Left lung (tissue), 10 donors: ENCODE results near the gene DAB2IP. TPM values are rescaled to one million over a fixed set of nuclear protein-coding genes. Genes with fewer than 3 reads are reported as not detected.
A peak's percentile ranks its signal among the peaks of the same experiment; 100 is the strongest.

ENCODE experiments used
- ATAC-seq: fragments of 200-7000 bp; cut with Tn5 transposase; one replicate; pipeline ENCODE4 v1.9.1; 2020; ENCODE audit warnings: moderate library complexity
- DNase-seq, 4 donors: peaks; one replicate each; pipeline ENCODE4 v3.0.0-alpha.2; 2013 to 2020
- H3K27ac ChIP-seq, 2 donors: fragments of 200-600 bp; sonication (generic) in 1 of 2; one replicate each; pipeline versions ENCODE4 v1.5.0 to v1.8.0; 2020 to 2021
- H3K27me3 ChIP-seq, 2 donors: fragments of 200-600 bp; sonication (generic) in 1 of 2; one replicate each; pipeline versions ENCODE4 v1.5.0 to v1.8.0; 2020 to 2021
- H3K36me3 ChIP-seq, 2 donors: fragments of 200-600 bp; sonication (generic) in 1 of 2; one replicate each; pipeline versions ENCODE4 v1.5.0 to v1.8.0; 2020 to 2021
- H3K4me1 ChIP-seq, 2 donors: fragments of 200-600 bp; one replicate each; pipeline ENCODE4 v1.8.0; 2021
- H3K4me3 ChIP-seq, 2 donors: fragments of 200-600 bp; sonication (generic) in 1 of 2; one replicate each; pipeline versions ENCODE4 v1.5.0 to v1.8.0; 2020 to 2021; ENCODE audit warnings: mild to moderate bottlenecking in 1 of 2
- H3K9me3 ChIP-seq, 2 donors: fragments of 200-600 bp; sonication (generic) in 1 of 2; one replicate each; pipeline versions ENCODE4 v1.5.0 to v1.8.0; 2020 to 2021
- intact Hi-C, 2 donors: fragments of 100-400 bp; cut with DNase I; formaldehyde crosslinking; loops; one replicate each; pipeline versions ENCODE4 v1.11.2 to v1.14.2; 2022
- polyA plus RNA-seq, 6 donors: library from polyadenylated mRNA; unstranded; fragments of 120-200 nt; gene quantifications; one replicate each; pipeline ENCODE4 v1.2.1, GENCODE V29; 2013; ENCODE audit not compliant: insufficient read length in 6 of 6
- total RNA-seq, 2 donors: library from RNA; stranded (reverse); fragmentation: NEBNext Ultra II Directional; extraction: Animal tissue kit (Norgen Biotek cat#: 25700); gene quantifications; one replicate each; pipeline ENCODE4 v1.2.1, GENCODE V29; 2021
- TF ChIP-seq, protein P1 (sequence below), 2 donors: fragments of 200-600 bp; sonication (generic) in 1 of 2; IDR thresholded peaks; one replicate each; pipeline versions ENCODE4 v1.5.0 to v1.8.0; 2021; ENCODE audit warnings: antibody characterized with exemption in 2 of 2
- donor health status: DM: no; HTN: yes; CAD: no.
- donor health status: DM: no; HTN: no; CAD: no.

DAB2IP gene
- total and polyA plus RNA-seq, 8 donors = 25.0 to 53.4 (median 34.6) TPM

DNA sequence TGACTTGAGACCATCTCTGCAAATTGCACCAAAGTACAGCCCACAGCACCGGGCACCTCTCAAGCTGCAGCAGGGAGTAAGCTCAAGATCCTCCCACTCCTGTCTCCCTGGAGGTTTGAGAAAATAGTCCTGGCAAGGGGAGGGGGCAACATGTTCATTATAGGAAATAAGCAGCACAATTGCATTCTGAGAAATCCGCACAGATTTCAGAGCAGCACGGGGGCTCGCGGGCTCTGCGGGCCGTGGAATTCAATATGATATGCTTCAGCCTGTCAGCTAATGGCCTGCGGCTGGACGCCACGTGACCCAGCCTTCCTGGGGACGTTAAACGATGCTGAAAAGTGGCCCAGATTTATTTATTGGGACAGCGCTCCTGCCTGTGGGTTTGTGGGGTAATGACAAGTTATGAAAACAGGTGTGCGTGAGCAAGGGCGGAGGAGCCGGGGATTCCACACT is 156.4 kb downstream of the DAB2IP start:
- Histone ChIP-seq H3K4me3 (no peak overlapping the region), H3K9me3 (peaks cover 0 to 9% of the 10 kb centered on the region in 2 donors), H3K27ac (no peak overlapping the region), H3K4me1 (no peaks in the 10 kb centered on the region), H3K27me3 (no peaks in the 10 kb centered on the region), H3K36me3 (no peaks in the 10 kb centered on the region)
- ATAC-seq (no peak), DNase-seq (peak in 1 of 4 donors; percentile 36)
- intact Hi-C loops = no loop called here
- TF ChIP-seq, protein P1, sequence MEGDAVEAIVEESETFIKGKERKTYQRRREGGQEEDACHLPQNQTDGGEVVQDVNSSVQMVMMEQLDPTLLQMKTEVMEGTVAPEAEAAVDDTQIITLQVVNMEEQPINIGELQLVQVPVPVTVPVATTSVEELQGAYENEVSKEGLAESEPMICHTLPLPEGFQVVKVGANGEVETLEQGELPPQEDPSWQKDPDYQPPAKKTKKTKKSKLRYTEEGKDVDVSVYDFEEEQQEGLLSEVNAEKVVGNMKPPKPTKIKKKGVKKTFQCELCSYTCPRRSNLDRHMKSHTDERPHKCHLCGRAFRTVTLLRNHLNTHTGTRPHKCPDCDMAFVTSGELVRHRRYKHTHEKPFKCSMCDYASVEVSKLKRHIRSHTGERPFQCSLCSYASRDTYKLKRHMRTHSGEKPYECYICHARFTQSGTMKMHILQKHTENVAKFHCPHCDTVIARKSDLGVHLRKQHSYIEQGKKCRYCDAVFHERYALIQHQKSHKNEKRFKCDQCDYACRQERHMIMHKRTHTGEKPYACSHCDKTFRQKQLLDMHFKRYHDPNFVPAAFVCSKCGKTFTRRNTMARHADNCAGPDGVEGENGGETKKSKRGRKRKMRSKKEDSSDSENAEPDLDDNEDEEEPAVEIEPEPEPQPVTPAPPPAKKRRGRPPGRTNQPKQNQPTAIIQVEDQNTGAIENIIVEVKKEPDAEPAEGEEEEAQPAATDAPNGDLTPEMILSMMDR (IDR thresholded peaks at IDR 0.05) = no peak

DNA sequence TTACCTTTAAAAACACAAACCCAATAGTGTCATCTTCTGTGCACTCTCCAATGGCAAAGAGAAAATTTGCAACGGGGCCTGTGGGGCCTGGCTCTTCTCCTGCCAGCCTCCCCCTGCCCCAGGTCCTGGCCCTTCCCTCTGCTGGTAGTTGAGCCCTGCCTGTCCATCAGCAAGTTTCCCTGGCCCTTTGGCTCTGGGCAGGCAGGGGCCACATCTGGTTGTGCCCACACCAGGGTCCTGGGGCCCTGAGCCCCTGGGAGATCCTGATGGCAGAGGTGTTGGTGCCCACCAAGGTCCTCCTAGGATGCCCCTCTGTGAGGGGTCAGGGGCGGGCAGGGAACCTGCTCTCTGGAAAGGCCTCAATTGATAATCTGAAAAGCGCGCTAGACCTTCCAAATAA is 157.3 kb downstream of the DAB2IP start:
- H3K9me3 ChIP-seq = peaks cover 0 to 9% of the 10 kb centered on the region in 2 donors
- H3K4me1 ChIP-seq = no peaks in the 10 kb centered on the region
- TF ChIP-seq, protein P1 (IDR thresholded peaks at IDR 0.05) = no peak
- no peak for DNase-seq
- no peaks in the 10 kb centered on the region for H3K27me3 ChIP-seq
- no peak overlapping the region for H3K4me3 ChIP-seq
- no peak for ATAC-seq
- no peak overlapping the region for H3K27ac ChIP-seq
- intact Hi-C loops = no loop called here
- H3K36me3 ChIP-seq = no peaks in the 10 kb centered on the region

DNA sequence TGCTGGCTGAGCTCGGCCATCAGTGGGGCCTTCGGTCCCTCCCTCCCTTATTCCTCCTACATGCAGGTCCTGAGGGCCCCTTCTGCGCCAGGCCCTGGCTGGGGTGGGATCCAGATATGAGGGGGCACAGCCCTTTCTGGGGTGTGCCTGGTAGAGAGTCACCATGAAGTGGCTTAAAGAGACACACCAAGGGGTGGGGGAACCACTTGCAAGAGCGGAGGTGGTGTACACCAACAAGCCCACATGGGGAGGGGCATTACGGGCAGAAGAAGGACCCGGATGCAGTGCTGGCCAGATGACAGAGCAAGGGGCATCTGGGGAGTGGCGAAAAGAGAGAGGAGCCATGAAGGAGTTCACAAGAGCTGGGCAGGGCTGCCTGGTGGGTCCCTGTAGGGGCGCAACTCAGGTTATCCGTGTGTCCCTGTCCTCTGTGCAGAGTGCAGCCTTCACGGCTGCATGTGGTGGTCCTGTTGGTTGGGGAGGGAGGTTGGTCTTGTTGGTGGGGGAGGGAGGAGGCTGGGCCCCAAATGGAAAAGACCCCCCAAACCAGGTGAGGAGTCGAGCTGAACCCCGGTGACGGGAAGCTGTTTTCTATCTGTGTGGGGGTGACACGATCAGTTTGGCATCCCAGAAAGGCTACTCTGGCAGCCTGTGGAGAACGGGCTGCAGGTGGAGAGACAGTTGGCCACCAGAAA is 158.1 kb downstream of the DAB2IP start:
- Histone ChIP-seq H3K4me1 (no peaks in the 10 kb centered on the region), H3K27ac (no peak overlapping the region), H3K4me3 (no peak overlapping the region), H3K36me3 (no peaks in the 10 kb centered on the region), H3K9me3 (peaks cover 0 to 5% of the 10 kb centered on the region in 2 donors), H3K27me3 (no peaks in the 10 kb centered on the region)
- TF ChIP-seq, protein P1 (IDR thresholded peaks at IDR 0.05) = no peak
- ATAC-seq = no peak
- intact Hi-C loops = no loop called here
- DNase-seq = no peak

DNA sequence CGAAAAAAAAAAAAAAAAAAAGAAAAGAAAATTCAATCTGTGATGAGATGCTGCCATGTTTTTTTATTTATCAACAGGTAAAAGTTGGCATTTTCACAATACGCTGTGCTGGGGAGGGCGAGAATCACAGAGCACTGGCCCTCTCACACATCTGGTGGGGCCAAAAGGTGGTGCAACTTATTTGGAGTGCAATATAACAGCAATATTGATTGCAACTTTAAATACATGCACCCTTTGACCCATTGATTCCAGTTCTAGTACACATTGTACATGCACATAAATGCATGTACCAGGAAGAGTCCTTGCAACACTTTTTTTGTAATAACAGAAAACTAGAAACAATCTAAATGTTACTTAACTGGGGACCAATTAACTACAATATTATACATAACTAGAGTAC is 159.1 kb downstream of the DAB2IP start:
- DNase-seq = no peak
- Histone ChIP-seq H3K36me3 (no peaks in the 10 kb centered on the region), H3K9me3 (no peaks in the 10 kb centered on the region), H3K4me1 (no peaks in the 10 kb centered on the region), H3K27me3 (no peaks in the 10 kb centered on the region), H3K27ac (no peak overlapping the region), H3K4me3 (no peak overlapping the region)
- ATAC-seq = no peak
- TF ChIP-seq, protein P1 (IDR thresholded peaks at IDR 0.05) = no peak
- intact Hi-C loops = no loop called here

DNA sequence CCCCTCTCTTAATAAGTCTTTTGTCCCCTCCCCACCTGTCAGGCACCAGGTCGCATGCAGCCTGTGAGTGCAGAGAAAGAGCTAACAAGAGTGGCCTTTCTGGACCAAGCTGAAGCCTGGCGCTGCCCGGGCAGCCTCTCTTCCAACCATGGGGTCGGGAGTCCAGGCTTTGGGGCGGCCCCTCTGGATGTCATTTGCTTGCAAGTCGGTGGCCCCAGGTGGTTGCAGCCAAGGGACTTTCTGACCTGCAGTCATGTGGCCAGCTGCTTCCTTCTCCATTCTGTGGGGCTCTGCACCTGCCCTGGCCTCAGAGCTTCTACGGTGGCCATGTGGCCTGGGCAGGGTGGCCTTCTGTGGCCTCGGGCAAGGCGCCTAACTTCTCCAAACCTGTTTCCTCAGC is 159.7 kb downstream of the DAB2IP start:
- Histone ChIP-seq H3K9me3 (no peaks in the 10 kb centered on the region), H3K4me1 (no peaks in the 10 kb centered on the region), H3K36me3 (no peaks in the 10 kb centered on the region), H3K4me3 (no peak overlapping the region), H3K27me3 (no peaks in the 10 kb centered on the region), H3K27ac (no peak overlapping the region)
- no peak for ATAC-seq
- TF ChIP-seq, protein P1 (IDR thresholded peaks at IDR 0.05) = no peak
- peak in 1 of 4 donors; percentile 75 for DNase-seq
- intact Hi-C loops = no loop called here
